HG02798 (cell line): ENCODE data around the gene NFATC2.
"Not testable (repeated sequence)": the region's sequence is repeated elsewhere in the genome, so short reads cannot be mapped to it uniquely, and the experiment has no call there.

Experiments used
- ATAC-seq: cut with Tn5 transposase; IDR thresholded peaks from one replicate; pipeline ENCODE4 v1.9.1; 2021; ENCODE audit warnings: mild to moderate bottlenecking; ENCODE audit not compliant: unreplicated experiment, poor library complexity

Gene NFATC2

DNA sequence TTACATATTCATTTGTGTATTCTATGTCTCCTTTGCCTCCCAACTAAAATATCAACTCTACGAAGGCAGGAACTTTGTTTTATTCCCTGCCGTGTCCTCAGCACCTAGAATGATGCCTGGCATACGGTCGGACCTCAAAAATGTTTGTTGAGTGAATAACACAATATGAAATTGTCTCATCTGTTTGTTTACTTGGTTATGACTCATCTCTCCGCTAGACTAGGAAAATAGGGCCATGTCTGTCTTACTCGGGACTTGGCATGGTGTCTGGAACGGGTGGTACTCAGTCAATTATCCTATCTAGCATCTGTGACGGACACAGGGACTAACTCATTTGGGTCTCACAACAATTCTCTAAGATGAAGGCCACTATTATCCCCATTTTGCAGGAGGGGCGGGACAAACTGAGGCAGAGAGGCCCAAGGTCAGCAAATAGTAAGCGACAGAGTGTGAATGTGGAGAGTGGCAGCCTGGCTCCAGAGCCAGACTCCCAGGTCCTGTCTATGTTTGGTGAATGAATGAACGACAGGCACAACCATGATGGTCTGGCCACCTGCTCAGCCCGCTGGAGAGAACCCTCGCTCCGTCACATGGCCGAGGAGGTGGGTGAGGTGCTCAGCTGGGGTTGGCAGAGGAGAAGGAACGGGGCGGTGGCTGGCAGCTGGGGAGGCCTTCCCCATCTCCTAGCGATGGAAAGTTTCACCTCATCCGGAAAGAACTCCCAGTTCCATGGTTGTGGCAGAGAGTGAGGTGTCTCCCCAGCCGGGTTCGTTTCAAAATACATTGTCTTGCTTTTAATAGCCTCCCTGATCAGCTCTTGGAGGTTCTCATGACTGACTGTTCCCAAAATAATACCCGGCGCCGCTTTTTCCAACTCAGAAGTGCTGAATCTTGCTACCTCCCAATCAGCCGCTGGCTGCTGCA, 27.6 kb upstream of the NFATC2 start:
- ATAC-seq = no peak

- ATAC-seq = not testable (repeated sequence)
Observed at GRCh38 chr20:51568533-51568932, 26.0 kb upstream of the NFATC2 start.

DNA sequence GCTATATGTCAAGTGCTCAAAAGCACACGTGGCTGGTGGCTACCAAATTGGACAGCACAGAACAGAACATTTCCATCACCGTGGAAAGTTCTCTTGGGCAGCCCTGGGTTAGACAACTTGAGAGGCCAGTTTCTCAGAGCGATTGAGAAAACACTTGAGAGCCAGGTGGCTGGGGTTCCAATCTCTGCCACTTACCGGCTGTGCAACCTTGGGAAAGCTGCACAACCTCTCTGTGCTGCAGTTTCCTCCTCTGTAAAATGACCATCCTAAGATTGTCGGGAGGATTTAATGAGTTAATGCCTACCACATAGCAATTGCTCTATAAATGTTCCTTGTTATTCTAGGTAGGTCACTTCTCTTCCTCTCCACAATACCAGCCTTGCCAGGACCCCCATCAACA, 25.1 kb upstream of the NFATC2 start:
- no peak for ATAC-seq

DNA sequence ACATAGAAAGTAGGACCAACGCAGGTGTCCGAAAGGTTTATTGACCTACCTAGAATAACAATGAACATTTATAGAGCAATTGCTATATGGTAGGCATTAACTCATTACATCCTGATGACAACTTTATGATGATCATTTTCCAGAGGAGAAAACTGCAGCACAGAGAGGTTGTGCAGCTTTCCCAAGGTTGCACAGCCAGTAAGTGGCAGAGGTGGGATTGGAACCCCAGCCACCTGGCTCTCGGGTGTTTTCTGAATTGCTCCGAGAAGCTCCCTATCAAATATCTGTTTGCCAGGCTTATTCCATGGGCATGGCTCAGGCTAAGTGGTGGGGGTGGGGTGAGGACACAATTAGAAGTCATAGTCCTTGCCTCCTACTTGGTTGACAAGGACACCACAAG, 24.1 kb upstream of the NFATC2 start:
- no peak for ATAC-seq

DNA sequence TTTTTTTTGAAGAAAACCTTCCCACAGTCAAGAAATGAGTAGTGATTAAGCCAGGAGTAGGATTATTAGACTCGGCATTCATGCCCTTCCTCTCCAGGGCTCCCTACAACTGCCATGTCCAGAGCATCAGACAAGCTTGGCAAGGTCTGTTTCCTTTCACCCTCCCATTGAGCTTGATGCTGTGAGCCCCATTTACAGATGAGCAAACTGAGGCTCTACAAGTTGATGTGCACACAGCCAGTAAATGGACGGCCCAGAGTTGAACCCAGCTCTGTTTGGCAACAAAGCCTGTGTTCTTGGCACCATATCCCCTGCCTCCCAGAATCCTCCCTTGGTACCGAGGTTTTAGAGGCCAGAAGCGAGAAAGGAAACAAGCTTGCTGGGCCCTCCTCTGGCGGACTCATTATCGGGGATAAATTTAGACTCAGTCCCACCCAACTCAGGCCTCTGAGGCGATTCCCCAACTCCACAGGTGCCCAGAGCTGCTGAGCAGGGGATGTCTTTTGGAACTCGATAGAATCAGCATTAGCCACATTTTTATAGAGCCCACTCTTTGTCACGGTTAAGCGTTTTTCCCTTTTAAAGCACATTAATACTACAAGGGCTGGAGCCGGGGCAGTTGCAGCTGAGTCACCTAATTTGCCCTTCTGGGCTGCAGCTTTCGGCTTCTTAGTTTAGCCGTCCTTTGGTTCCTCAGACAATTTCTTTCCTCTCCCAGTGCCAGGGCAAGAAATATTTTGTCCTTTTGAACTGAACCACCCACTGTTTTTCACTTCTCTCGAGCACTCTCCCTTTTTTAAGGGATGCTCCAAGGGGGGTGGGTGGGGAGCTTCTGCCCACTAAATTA, 23.0 kb upstream of the NFATC2 start:
- no peak for ATAC-seq

- ATAC-seq = no peak
Observed at GRCh38 chr20:51563486-51564332, 21.2 kb upstream of the NFATC2 start.

GRCh38 chr20:51563174-51563485, 20.6 kb upstream of the NFATC2 start:
- no peak for ATAC-seq

GRCh38 chr20:51562332-51563173, 20.0 kb upstream of the NFATC2 start:
- no peak for ATAC-seq

DNA sequence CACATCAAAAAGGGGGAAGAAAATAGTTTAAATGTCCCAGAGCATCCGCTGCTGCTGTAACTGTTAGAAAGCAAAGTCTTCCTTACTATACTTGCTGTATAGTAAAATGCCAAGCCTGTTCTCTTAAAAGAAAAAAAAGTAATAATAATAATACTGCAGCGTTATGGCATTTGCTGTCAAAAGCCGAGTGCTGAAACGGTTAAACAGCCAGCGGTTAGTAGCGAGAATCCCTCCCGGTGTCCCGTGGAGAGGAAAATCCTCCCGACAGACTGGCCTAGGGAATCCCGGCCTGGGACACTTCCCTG, 19.5 kb upstream of the NFATC2 start:
- no peak for ATAC-seq

GRCh38 chr20:51560550-51561307, 18.2 kb upstream of the NFATC2 start:
- ATAC-seq = no peak

DNA sequence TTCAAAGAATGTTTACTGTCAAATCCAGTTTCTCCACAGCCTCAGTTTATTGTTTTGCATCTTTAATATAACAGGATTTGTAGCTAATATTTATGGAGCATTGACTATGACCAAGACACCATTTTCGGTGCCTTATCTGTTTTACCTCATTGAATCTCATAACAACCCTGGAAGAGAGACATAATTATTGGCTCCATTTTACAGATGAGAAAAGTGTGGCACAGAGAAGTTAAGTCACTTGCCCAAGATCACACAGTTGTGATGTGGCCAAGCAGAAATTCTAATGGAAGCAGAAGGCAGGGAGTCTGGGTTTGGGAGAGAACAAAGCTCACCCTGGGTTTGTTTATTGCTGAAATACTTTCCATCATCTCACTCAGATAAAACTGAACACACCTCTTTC, 17.5 kb upstream of the NFATC2 start:
- no peak for ATAC-seq

- ATAC-seq = no peak
Observed at GRCh38 chr20:51554538-51555165, 12.1 kb upstream of the NFATC2 start.

GRCh38 chr20:51553897-51554486, 11.5 kb upstream of the NFATC2 start:
- ATAC-seq = no peak

GRCh38 chr20:51551186-51551585, 8.7 kb upstream of the NFATC2 start:
- ATAC-seq = no peak

DNA sequence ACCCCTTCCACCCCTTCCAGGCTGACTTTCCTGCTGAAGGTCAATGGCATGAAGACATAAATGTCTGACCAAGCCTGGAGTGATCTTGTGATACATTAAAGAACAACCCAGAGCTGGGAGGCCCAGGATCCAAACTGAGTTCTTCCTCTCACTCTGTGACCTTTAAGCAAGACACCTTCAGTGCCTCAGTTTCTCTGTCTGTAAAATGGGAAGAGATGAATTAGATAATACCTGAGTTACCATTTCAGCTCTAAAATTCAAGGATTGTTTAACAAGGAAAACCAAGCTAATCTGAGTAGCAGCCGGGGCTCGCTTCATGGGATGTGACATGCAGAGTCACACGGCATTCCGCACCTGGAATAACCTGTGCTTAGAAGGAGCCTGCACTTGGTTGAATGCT, 7.0 kb upstream of the NFATC2 start:
- ATAC-seq = no peak

DNA sequence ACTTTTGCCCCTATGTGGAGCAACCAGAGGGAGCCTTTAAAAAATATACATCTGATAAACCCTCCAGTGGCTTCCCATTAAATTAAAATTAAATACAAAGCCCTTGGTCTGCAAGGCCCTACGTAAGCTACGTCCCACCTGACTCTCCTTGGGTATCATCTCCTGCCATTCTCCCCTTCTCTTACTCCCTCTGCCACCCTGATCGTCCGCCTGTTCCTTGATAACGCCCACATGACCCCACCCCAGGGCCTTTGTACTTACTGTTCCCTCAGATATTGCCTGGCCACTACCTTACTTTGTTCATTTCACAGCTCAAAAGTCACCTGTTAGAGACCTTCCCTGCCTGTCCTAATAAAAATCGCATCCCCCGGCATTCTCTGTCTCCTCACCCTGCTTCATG, 5.4 kb upstream of the NFATC2 start:
- ATAC-seq = no peak

- ATAC-seq = no peak
Observed at GRCh38 chr20:51545515-51545914, 3.0 kb upstream of the NFATC2 start.

DNA sequence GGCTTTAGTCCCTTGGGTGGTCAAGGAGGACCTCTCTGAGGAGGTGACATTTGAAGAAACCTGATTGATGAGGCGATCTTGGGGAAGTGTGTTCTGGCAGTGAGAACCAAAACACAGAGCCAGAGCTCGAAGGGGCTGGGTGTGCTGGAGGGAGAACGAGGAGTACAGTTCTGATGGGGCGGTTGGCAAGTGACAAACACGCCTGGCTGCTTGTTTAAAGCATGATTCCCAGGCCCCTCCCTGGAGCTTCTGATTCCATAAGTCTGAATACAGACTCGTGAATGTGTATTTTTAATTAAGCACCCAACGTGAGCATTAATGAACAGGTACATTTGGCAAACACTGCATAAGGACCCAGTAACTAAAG, 886 bp upstream of the NFATC2 start:
- ATAC-seq = no peak
